GM10266 (cell line): ENCODE data around the gene MCTP1.

Experiments
- DNase-seq: peaks from one replicate; pipeline ENCODE4 v3.0.0; 2012; ENCODE audit errors: extremely low spot score
- TF ChIP-seq, protein P1 (sequence below): IDR thresholded peaks from 2 replicates; pipeline ENCODE4 v1.5.1; 2012; ENCODE audit warnings: mild to moderate bottlenecking, low read depth; ENCODE audit not compliant: control insufficient read depth, insufficient read depth; ENCODE audit errors: missing control alignments

The MCTP1 gene

DNA sequence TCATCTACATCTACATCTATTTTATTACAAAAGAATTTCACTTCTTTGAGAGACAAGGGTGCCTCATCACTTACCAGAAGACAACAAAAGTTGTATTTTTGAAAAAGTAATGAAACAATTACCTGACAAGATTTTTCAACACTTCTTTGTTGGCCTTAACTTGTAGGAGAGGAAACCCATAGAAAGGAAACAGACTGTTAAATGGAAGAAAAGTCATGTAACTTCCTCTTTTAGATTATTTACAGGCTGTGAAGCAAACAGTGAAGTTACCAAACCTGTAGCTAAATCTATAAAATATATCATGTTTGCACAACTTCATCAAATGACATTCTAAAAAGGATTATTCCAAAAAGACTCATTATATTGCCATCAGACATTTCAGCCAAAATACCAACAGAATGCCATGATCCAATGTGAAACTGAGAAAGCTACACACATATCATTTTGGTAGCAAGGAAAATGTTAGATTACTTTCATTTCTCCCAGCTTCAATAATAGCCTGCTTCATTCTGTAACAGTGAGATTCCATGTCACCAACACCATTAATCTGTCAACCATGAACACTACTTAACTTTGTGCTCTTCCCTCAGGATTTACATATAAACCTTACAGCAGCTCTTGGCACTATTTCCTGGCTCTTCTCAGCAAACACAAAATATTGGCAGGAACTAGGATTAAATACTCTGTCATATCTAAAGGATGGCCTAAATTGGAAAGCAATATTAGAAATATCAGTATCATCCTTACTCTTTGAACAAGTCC lies 122.5 kb downstream of the MCTP1 start:
- no peak for DNase-seq
- TF ChIP-seq, protein P1, sequence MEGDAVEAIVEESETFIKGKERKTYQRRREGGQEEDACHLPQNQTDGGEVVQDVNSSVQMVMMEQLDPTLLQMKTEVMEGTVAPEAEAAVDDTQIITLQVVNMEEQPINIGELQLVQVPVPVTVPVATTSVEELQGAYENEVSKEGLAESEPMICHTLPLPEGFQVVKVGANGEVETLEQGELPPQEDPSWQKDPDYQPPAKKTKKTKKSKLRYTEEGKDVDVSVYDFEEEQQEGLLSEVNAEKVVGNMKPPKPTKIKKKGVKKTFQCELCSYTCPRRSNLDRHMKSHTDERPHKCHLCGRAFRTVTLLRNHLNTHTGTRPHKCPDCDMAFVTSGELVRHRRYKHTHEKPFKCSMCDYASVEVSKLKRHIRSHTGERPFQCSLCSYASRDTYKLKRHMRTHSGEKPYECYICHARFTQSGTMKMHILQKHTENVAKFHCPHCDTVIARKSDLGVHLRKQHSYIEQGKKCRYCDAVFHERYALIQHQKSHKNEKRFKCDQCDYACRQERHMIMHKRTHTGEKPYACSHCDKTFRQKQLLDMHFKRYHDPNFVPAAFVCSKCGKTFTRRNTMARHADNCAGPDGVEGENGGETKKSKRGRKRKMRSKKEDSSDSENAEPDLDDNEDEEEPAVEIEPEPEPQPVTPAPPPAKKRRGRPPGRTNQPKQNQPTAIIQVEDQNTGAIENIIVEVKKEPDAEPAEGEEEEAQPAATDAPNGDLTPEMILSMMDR: no peak

DNA sequence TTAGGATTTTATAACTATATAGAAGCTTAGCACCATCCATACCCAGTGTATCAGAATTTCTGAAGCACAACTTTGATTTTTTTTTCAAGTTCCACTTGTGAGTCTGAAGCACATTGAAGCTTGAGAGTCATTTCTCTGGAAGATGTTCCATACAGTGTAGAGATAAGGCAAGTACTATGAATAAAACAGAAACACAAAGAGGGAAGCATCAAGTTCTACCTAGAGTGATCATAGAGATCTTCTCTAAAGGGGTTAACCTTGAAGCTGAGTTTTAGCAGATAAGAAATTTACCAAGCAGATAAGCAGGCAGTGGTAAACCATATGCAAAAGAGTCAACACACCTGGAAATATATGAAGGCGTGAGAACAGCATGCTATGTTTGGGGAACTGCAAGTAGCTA lies 125.3 kb downstream of the MCTP1 start:
- no peak for DNase-seq

DNA sequence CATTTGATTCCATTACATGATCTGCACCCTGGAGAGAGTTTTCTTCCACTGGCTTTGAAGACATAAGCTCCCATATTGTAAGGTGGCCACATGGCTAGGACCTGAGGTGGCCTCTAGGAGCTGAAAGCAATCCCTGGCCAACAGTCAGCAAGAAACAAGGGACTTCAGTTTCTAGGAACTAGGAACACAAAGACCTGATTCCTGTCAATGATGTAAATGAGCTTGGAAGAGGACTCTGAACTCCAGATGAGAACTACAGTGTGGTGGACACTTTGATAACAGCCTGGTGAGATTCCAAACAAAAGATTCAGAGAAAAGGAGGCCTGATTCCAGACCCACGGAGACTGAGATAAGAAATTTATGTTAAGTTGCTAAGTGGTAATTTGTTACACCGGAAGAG lies 129.0 kb downstream of the MCTP1 start:
- TF ChIP-seq, protein P1: no peak

More for the DNA sequence above, 125.3 kb downstream of the MCTP1 start:
- TF ChIP-seq, protein P1: no peak

DNA sequence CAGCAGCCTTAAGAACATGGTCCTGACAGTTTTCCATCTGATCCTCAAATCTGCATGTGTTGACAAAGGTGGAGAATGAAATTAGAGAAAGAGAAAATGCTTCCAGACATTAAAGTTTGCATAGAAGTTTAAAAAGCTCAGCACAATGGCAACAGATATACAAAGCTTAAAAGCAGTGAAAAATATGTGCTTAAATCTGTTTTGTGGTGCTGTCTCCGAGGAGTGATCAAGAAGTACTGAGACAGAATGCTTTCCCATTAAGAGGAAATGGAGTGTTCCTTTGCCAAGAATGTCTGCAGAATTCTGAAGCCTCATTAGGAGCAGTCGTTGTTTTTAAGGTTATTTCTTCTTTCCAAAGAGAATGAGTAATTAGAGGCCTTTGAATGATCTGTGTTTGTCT lies 131.4 kb downstream of the MCTP1 start:
- DNase-seq: no peak
- TF ChIP-seq, protein P1: no peak

More for the DNA sequence above, 129.0 kb downstream of the MCTP1 start:
- no peak for DNase-seq

DNA sequence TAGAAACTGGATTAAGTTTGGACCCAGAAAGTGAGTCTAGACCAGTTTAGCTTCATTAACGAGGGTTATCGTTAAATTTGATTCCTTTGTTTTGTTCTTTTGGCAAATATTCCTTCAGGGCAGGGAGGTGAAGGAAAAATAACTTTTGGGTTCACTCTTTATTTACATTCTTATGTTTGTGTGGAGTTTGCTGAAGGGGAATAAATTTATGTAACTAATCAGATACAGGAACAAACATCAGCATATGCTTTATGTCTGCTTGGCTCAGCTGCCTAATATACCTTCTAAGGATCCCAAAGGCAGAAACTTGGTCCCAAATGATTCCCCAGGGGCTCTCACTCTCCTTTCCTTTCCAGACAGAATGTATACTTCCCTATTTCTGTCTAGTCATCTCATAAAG lies 132.4 kb downstream of the MCTP1 start:
- DNase-seq: no peak
- TF ChIP-seq, protein P1: no peak

DNA sequence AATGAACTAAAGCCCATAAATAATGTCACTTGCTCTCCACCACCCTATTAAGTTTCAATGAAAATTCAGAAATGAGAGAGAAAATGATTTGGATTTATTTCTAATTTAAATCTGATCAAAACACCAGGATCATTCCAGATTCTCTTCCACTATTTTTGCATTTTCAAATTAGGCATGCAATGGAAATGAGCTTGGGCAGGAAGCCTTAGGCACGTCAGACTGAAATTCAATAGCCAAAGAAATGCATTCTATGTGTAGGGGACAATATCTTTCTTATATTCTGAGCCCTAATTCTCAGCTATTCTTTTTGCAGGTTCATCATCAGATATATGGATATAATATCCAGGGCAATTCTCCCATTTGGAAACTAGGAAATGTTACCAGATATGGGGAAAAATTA lies 132.8 kb downstream of the MCTP1 start:
- DNase-seq: no peak
- TF ChIP-seq, protein P1: no peak

DNA sequence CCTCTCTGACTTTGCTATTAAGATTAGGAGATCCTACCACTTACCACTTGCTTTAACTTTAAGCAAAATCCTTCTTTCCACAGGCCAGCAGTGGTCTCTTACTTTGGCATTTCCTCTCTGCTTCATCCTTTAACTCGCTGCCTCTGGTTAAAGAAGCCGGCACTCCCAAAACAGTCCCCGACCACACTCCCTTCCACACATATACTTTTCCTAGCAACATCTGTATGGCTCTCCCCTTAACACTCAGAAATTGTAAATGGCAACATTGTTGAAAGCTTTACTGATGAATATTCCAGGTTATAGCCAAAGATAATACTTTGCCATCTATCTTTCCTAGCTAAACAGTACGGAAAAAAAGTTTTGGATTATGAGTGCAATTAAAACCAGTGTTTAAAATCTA lies 133.2 kb downstream of the MCTP1 start:
- TF ChIP-seq, protein P1: no peak
- no peak for DNase-seq
